ENCODE measurements around the gene WDFY4.

Gene WDFY4

GRCh38 chr10:48806342-48806741 is 121.7 kb downstream of the WDFY4 start:
- H3K27ac ChIP-seq: no peak overlapping the region
- TF ChIP-seq CTCF (conservative IDR thresholded peaks at IDR 0.05): no peak
- TF ChIP-seq ZFX (IDR thresholded peaks at IDR 0.05): no peak

GRCh38 chr10:48807791-48808470 is 123.3 kb downstream of the WDFY4 start:
- H3K27ac ChIP-seq: no peak overlapping the region
- TF ChIP-seq CTCF (conservative IDR thresholded peaks at IDR 0.05): no peak
- TF ChIP-seq ZFX (IDR thresholded peaks at IDR 0.05): no peak

- TF ChIP-seq CTCF (conservative IDR thresholded peaks at IDR 0.05) (no peak), ZFX (IDR thresholded peaks at IDR 0.05) (no peak)
- H3K27ac ChIP-seq: no peak overlapping the region
Observed at GRCh38 chr10:48809261-48809660, 124.6 kb downstream of the WDFY4 start.

- H3K27ac ChIP-seq: no peak overlapping the region
- TF ChIP-seq ZFX (IDR thresholded peaks at IDR 0.05): no peak
- no peak for TF ChIP-seq CTCF (conservative IDR thresholded peaks at IDR 0.05)
Observed at GRCh38 chr10:48811461-48811860, 126.8 kb downstream of the WDFY4 start.

- TF ChIP-seq ZFX (IDR thresholded peaks at IDR 0.05) (no peak), CTCF (conservative IDR thresholded peaks at IDR 0.05) (no peak)
- H3K27ac ChIP-seq: no peak overlapping the region
Observed at GRCh38 chr10:48811917-48812316, 127.2 kb downstream of the WDFY4 start.

- no peak for TF ChIP-seq CTCF (conservative IDR thresholded peaks at IDR 0.05)
- TF ChIP-seq ZFX (IDR thresholded peaks at IDR 0.05): no peak
- H3K27ac ChIP-seq: no peak overlapping the region
Observed at GRCh38 chr10:48813291-48813690, 128.6 kb downstream of the WDFY4 start.

GRCh38 chr10:48813825-48814224 is 129.2 kb downstream of the WDFY4 start:
- no peak overlapping the region for H3K27ac ChIP-seq
- TF ChIP-seq ZFX (IDR thresholded peaks at IDR 0.05) (no peak), CTCF (conservative IDR thresholded peaks at IDR 0.05) (no peak)

Data from C4-2B (cell line).